ENCODE data around the gene ELK3.

DNA sequence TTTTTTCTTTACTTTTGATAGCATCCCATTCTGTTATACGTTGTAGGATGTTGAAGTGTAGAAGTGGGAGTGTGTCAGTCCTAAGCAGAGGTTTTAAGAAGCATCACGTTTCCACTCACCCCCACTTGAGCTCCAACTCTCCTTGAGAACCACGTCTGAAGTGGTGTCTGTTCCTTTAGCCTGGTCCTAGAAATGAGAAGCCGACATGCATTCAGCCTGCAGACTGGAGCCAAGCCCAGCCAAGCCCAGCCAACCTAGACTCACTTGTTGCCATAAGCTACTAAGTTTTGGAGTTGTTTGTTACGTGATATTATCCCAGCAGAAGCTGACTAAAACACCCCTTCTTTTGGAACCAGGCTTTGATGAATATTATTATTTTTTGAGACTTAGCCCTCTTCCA lies 4.4 kb upstream of the ELK3 start:
- no peak for TF ChIP-seq SIX1 (CRISPR knock-in tag; IDR thresholded peaks at IDR 0.05; ENCODE audit: borderline replicate concordance)
- TF ChIP-seq, protein P1, sequence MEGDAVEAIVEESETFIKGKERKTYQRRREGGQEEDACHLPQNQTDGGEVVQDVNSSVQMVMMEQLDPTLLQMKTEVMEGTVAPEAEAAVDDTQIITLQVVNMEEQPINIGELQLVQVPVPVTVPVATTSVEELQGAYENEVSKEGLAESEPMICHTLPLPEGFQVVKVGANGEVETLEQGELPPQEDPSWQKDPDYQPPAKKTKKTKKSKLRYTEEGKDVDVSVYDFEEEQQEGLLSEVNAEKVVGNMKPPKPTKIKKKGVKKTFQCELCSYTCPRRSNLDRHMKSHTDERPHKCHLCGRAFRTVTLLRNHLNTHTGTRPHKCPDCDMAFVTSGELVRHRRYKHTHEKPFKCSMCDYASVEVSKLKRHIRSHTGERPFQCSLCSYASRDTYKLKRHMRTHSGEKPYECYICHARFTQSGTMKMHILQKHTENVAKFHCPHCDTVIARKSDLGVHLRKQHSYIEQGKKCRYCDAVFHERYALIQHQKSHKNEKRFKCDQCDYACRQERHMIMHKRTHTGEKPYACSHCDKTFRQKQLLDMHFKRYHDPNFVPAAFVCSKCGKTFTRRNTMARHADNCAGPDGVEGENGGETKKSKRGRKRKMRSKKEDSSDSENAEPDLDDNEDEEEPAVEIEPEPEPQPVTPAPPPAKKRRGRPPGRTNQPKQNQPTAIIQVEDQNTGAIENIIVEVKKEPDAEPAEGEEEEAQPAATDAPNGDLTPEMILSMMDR (CRISPR knock-in tag; IDR thresholded peaks at IDR 0.05): no peak
- TF ChIP-seq, protein P2, sequence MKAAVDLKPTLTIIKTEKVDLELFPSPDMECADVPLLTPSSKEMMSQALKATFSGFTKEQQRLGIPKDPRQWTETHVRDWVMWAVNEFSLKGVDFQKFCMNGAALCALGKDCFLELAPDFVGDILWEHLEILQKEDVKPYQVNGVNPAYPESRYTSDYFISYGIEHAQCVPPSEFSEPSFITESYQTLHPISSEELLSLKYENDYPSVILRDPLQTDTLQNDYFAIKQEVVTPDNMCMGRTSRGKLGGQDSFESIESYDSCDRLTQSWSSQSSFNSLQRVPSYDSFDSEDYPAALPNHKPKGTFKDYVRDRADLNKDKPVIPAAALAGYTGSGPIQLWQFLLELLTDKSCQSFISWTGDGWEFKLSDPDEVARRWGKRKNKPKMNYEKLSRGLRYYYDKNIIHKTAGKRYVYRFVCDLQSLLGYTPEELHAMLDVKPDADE (CRISPR knock-in tag; IDR thresholded peaks at IDR 0.05): no peak
- no peak for TF ChIP-seq IRF2 (CRISPR knock-in tag; IDR thresholded peaks at IDR 0.05)
- TF ChIP-seq, protein P3, sequence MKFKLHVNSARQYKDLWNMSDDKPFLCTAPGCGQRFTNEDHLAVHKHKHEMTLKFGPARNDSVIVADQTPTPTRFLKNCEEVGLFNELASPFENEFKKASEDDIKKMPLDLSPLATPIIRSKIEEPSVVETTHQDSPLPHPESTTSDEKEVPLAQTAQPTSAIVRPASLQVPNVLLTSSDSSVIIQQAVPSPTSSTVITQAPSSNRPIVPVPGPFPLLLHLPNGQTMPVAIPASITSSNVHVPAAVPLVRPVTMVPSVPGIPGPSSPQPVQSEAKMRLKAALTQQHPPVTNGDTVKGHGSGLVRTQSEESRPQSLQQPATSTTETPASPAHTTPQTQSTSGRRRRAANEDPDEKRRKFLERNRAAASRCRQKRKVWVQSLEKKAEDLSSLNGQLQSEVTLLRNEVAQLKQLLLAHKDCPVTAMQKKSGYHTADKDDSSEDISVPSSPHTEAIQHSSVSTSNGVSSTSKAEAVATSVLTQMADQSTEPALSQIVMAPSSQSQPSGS (CRISPR knock-in tag; IDR thresholded peaks at IDR 0.05): no peak
- TF ChIP-seq ELF4 (CRISPR knock-in tag; IDR thresholded peaks at IDR 0.05; ENCODE audit: borderline replicate concordance): no peak
- no peak for TF ChIP-seq KDM5A (IDR thresholded peaks at IDR 0.05; ENCODE audit: borderline replicate concordance, low read length)
- TF ChIP-seq EZH2 (conservative IDR thresholded peaks at IDR 0.05; ENCODE audit: low read depth, low read length): no peak
- TF ChIP-seq ZNF83 (CRISPR knock-in tag; IDR thresholded peaks at IDR 0.05; ENCODE audit: borderline replicate concordance): no peak
- TF ChIP-seq RBM22 (optimal IDR thresholded peaks at IDR 0.05; ENCODE audit: low read length): no peak
- no peak for TF ChIP-seq TBP (CRISPR knock-in tag; IDR thresholded peaks at IDR 0.05)

Measured in HepG2 (cell line).